ENCODE results near the gene C6orf136.

C6orf136 gene

GRCh38 chr6:30686908-30687658 lies 40.1 kb downstream of the C6orf136 start:
- DNase-seq (ENCODE audit: low spot score): peak; percentile 55

GRCh38 chr6:30687659-30688431 lies 40.9 kb downstream of the C6orf136 start:
- no peak for DNase-seq (ENCODE audit: low spot score)

DNA sequence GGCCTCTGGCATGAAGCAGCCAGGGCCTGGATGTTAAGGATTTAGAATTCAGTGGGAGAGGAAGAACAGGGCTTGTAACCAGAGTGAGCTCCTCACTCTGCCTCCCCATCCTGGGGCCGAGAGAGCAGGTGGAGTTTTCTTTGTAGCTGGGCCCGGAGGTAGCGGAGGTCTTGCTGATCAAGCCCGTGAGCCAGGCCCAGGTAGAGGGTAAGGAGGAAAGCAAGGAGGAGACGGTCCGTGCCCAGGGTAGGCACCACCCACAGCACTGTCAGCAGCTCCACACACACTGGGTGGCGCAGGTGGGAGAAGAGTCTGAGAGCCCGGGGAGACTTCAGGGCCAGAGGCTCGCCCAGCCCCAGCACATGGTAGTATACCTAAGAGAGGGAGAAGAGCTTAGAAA lies 41.6 kb downstream of the C6orf136 start:
- no peak for DNase-seq (ENCODE audit: low spot score)

DNA sequence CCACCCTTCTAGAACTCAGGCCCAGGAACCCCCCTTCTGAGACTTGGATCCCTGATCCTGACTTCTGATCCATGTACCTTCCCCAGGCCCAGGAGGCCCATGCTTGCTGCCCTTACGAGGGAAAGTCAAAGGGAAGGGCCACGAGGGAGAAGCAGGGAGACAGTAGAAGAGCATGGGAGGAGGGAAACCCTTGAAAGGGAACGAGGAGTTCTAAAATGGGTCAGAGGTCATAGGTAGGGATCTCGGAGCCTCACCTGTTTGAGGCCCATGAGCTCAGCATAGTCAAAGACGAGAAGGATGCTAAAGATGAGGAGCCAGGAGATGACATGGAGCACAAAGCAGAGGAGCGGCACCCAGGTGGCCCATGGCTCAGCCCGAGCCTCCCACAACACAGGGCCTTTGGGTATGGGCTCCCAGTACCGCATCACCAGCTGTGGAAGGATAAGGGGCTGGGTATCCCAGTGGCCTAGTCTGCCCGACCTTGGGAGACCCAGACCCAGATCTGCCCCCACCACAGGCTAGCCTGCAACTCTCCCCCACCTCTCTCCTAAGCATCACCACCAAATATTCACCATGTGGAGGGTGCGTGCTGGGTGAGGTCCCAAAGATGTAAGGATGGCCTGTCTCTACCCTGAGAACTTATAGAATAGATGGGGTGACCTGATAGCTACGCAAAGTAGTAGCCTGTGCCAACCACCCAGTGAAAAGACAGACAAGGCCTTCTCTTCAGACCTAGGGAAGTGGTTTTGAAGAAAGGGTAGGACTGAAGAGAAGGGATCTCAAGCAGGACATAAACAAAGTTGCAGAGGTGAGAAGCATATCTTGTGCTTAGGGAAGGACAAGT lies 42.3 kb downstream of the C6orf136 start:
- no peak for DNase-seq (ENCODE audit: low spot score)

DNA sequence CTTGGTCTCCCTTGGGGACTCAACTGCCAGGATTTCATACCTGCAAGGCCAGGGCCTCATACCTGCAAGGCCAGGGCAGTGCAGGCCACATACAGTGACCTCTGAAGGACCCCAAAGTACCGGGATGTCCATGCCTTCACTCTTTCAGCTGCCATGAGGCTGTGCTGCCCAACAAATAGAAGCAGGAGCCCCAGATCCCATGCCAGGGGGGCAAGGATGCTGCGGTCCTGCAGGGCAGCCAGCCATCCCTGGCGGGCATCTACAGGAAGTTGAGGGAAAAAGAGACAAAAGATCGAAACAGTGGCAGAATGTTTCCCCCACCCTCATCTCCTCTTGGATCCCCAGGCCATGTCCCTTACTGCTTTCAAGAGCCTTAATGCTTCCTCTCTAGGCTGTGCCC lies 43.1 kb downstream of the C6orf136 start:
- no peak for DNase-seq (ENCODE audit: low spot score)

DNA sequence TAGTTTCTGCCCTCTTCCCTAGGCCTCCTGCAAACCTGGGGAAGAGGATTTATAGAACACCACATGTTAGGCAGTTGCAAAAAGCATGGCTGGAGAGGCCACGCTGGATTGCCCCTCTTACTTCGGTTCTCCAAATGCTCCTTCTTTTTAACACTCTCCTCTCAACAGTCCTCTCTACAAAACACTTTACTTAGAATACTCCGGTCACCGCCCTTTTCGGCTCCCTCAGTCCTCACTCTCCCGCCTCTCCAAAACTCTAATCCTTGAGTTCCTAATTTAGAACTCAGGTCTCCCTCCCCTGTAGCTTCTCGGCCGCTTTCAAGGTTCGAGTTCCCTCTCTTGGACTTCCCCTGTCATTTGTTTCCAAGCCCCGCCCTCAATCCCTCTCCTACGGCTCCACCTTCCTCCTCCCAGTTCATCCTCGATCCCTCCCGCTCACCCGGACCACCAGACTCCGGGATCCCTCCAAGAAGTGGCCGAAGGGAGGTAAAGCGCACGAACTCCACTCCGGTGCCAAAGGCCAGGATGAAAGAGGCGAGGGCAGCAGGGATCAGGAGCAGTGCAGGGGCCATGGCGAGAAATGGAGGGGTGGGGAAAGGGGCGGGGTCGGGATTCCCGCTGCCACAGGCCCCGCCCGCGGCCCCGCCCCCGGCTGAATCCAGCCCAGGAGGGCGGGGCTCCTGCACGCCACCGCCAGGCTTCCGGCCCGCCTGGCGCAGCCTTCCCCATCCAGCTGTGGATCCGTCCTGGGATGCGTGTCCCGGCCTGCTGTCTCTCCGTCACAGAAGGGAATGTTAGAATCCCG lies 43.7 kb downstream of the C6orf136 start, which contains the start of gene NRM:
Gene NRM (minus strand): TSS at position 582 of the 805 bp plus-strand sequence. CDS start 10 bp downstream, at position 572.
- peak; percentile 86 for DNase-seq (ENCODE audit: low spot score)

- DNase-seq (ENCODE audit: low spot score): no peak
Observed at GRCh38 chr6:30691208-30691847, 44.4 kb downstream of the C6orf136 start.

- no peak for DNase-seq (ENCODE audit: low spot score)
Observed at GRCh38 chr6:30696432-30696831, 49.5 kb downstream of the C6orf136 start.

GRCh38 chr6:30700340-30700739 lies 53.4 kb downstream of the C6orf136 start:
- DNase-seq (ENCODE audit: low spot score): no peak
